H1 (cell line): ENCODE measurements around the gene CBARP. TPM values are rescaled to one million over a fixed set of nuclear protein-coding genes. Genes with fewer than 3 reads are reported as not detected.

Experiments
- CTCF ChIA-PET: fragments of 300-600 bp; sonication (Branson Sonifier 250); formaldehyde crosslinking; loops from one replicate; lab custom pipeline; 2021; ENCODE audit not compliant: partially characterized antibody; lab: Charles Lee
- POLR2A ChIA-PET: fragments of 300-600 bp; sonication (Branson Sonifier 250); formaldehyde crosslinking; loops from one replicate; lab custom pipeline; 2021; ENCODE audit warnings: inconsistent platforms; ENCODE audit not compliant: partially characterized antibody; lab: Charles Lee
- DNase-seq, 2 experiments: peaks; one replicate each; pipeline versions ENCODE4 v3.0.0 to v3.0.0-alpha.2; 2010 to 2022; ENCODE audit warnings: low spot score in 2 of 2, low read depth in 1 of 2, mixed read lengths in 1 of 2
- FAIRE-seq: peaks from 2 replicates; lab custom pipeline; 2011; peaks lifted over from hg19 to GRCh38; lab: Jason Lieb, UNC
- H2AFZ ChIP-seq: 2 replicates; pipeline ENCODE4 v1.8.1; 2012; ENCODE audit warnings: low read length, inconsistent platforms
- H2AK5ac ChIP-seq: 2 replicates; pipeline ENCODE4 v1.6.1; 2013; ENCODE audit warnings: low read depth, low read length
- H2BK120ac ChIP-seq: replicated peaks from 2 replicates; pipeline ENCODE3; 2013; ENCODE audit warnings: low read depth, low read length, inconsistent platforms
- H2BK12ac ChIP-seq: 2 replicates; pipeline ENCODE4 v1.6.1; 2013; ENCODE audit warnings: low read depth, low read length
- H2BK15ac ChIP-seq: 2 replicates; pipeline ENCODE4 v1.6.1; 2013; ENCODE audit warnings: low read length
- H2BK20ac ChIP-seq: 2 replicates; pipeline ENCODE4 v1.6.1; 2013; ENCODE audit warnings: low read length
- H2BK5ac ChIP-seq: 2 replicates; pipeline ENCODE4 v1.6.1; 2013; ENCODE audit warnings: low read depth, low read length
- H3K14ac ChIP-seq: 2 replicates; pipeline ENCODE4 v1.6.1; 2013; ENCODE audit warnings: inconsistent platforms; ENCODE audit not compliant: insufficient read length
- H3K18ac ChIP-seq: 2 replicates; pipeline ENCODE4 v1.6.1; 2013; ENCODE audit warnings: low read length; ENCODE audit errors: extremely low read depth
- H3K23ac ChIP-seq: 2 replicates; pipeline ENCODE4 v1.6.1; 2013; ENCODE audit warnings: inconsistent platforms; ENCODE audit not compliant: insufficient read length
- H3K23me2 ChIP-seq: 2 replicates; pipeline ENCODE4 v1.6.1; 2013; ENCODE audit warnings: low read depth, low read length
- H3K27ac ChIP-seq: 2 replicates; pipeline ENCODE4 v1.6.1; 2011; ENCODE audit warnings: low read depth, low read length, inconsistent platforms
- H3K27me3 ChIP-seq, 4 experiments: replicated peaks in 1 of 4; 1 replicate in 1 of 4; 2 replicates in 3 of 4; pipeline versions ENCODE4 v1.6.1 to v1.8.1; 2011 to 2013; ENCODE audit warnings: low read length in 3 of 4, mild to moderate bottlenecking in 3 of 4, inconsistent platforms in 2 of 4, mixed read lengths in 2 of 4, moderate library complexity in 1 of 4; ENCODE audit not compliant: control insufficient read depth in 3 of 4, insufficient read depth in 3 of 4; ENCODE audit errors: extremely low read depth in 1 of 4
- H3K36me3 ChIP-seq, 4 experiments: 2 replicates each; pipeline versions ENCODE4 v1.6.1 to v1.8.1; 2011 to 2013; ENCODE audit warnings: mild to moderate bottlenecking in 4 of 4, low read length in 3 of 4, moderate library complexity in 2 of 4, control low read depth in 1 of 4, inconsistent platforms in 1 of 4; ENCODE audit not compliant: insufficient read depth in 4 of 4, control insufficient read depth in 2 of 4
- H3K4ac ChIP-seq: replicated peaks from 2 replicates; pipeline ENCODE3; 2013; ENCODE audit warnings: low read length, low read depth, mixed read lengths, inconsistent platforms; ENCODE audit not compliant: insufficient read length
- H3K4me1 ChIP-seq, 4 experiments: replicated peaks in 1 of 4; 1 replicate in 1 of 4; 2 replicates in 3 of 4; pipeline versions ENCODE4 v1.6.1 to v1.8.1; 2011 to 2013; ENCODE audit warnings: low read length in 3 of 4, inconsistent platforms in 2 of 4, mixed read lengths in 1 of 4; ENCODE audit not compliant: insufficient read depth in 4 of 4, control insufficient read depth in 3 of 4
- H3K4me2 ChIP-seq, 2 experiments: 2 replicates each; pipeline versions ENCODE4 v1.6.1 to v1.8.1; 2011 to 2013; ENCODE audit warnings: low read depth in 2 of 2, low read length in 2 of 2, control low read depth in 1 of 2, inconsistent platforms in 1 of 2, mild to moderate bottlenecking in 1 of 2; ENCODE audit not compliant: insufficient read depth in 1 of 2
- H3K4me3 ChIP-seq, 4 experiments: fragments of 200-600, 300-600 bp in 1 of 4; sonication (generic), shearing (Covaris generic), sonication (Bioruptor Twin) in 1 of 4; 2 replicates each; pipeline versions ENCODE4 v1.5.1 to v1.8.1; 2011 to 2016; ENCODE audit warnings: low read length in 4 of 4, low read depth in 3 of 4, control low read depth in 2 of 4, inconsistent platforms in 2 of 4, mild to moderate bottlenecking in 2 of 4, mixed read lengths in 1 of 4, moderate library complexity in 1 of 4; ENCODE audit not compliant: insufficient read depth in 2 of 4; ENCODE audit errors: extremely low read depth in 1 of 4
- H3K56ac ChIP-seq: replicated peaks from 2 replicates; pipeline ENCODE3; 2013; ENCODE audit warnings: low read depth, mild to moderate bottlenecking, mixed read lengths, low read length, inconsistent platforms; ENCODE audit not compliant: insufficient read length
- H3K79me1 ChIP-seq: 2 replicates; pipeline ENCODE4 v1.6.1; 2013; ENCODE audit warnings: low read depth, low read length, control low read depth
- H3K79me2 ChIP-seq, 2 experiments: 2 replicates each; pipeline versions ENCODE4 v1.6.1 to v1.8.1; 2012 to 2013; ENCODE audit warnings: low read length in 2 of 2, mild to moderate bottlenecking in 2 of 2, inconsistent platforms in 1 of 2; ENCODE audit not compliant: insufficient read depth in 2 of 2, control insufficient read depth in 1 of 2
- H3K9ac ChIP-seq, 4 experiments: replicated peaks in 1 of 4; 1 replicate in 1 of 4; 2 replicates in 3 of 4; pipeline versions ENCODE4 v1.6.1 to v1.8.1; 2011 to 2013; ENCODE audit warnings: low read depth in 3 of 4, low read length in 3 of 4, control low read depth in 2 of 4, mild to moderate bottlenecking in 2 of 4, moderate library complexity in 2 of 4, inconsistent platforms in 1 of 4; ENCODE audit errors: extremely low read depth in 1 of 4
- H3K9me3 ChIP-seq, 2 experiments: 2 replicates each; pipeline versions ENCODE4 v1.6.1 to v1.8.1; 2012 to 2013; ENCODE audit warnings: mild to moderate bottlenecking in 2 of 2, moderate library complexity in 2 of 2, control low read depth in 1 of 2, inconsistent platforms in 1 of 2, low read depth in 1 of 2, low read length in 1 of 2, mixed read lengths in 1 of 2; ENCODE audit not compliant: insufficient read depth in 2 of 2
- H4K20me1 ChIP-seq, 2 experiments: replicated peaks in 1 of 2; 2 replicates each; pipeline versions ENCODE3 to v1.8.1; 2011 to 2013; ENCODE audit warnings: inconsistent platforms in 2 of 2, low read length in 2 of 2, mild to moderate bottlenecking in 1 of 2; ENCODE audit not compliant: insufficient read depth in 2 of 2, control insufficient read depth in 1 of 2
- H4K5ac ChIP-seq: 2 replicates; pipeline ENCODE4 v1.6.1; 2013; ENCODE audit warnings: low read length, low read depth, mixed read lengths, inconsistent platforms; ENCODE audit not compliant: insufficient read length
- H4K8ac ChIP-seq: 2 replicates; pipeline ENCODE4 v1.8.0; 2013; ENCODE audit warnings: mild to moderate bottlenecking, moderate library complexity, low read length, inconsistent platforms; ENCODE audit not compliant: insufficient read depth; ENCODE audit errors: extremely low read depth
- H4K91ac ChIP-seq: replicated peaks from 2 replicates; pipeline ENCODE3; 2013; ENCODE audit warnings: low read length, mixed read lengths, inconsistent platforms; ENCODE audit not compliant: insufficient read length
- ASH2L ChIP-seq: fragments of 200-600, 300-600 bp; sonication (generic); IDR thresholded peaks from one replicate; pipeline ENCODE4 v1.7.1; 2017; ENCODE audit warnings: low read length
- CBX5 ChIP-seq: fragments of 300-800, 300-1000 bp; sonication (generic); IDR thresholded peaks from 2 replicates; pipeline ENCODE4 v1.7.1; 2016; ENCODE audit warnings: antibody characterized with exemption, low read length, low read depth
- CEBPB ChIP-seq: IDR thresholded peaks from 2 replicates; pipeline ENCODE4 v1.6.1; 2012; ENCODE audit warnings: low read depth, low read length
- CHD1 ChIP-seq: IDR thresholded peaks from 2 replicates; pipeline ENCODE4 v1.6.1; 2012; ENCODE audit warnings: low read depth, low read length, improper control_type of control experiment
- HDAC6 ChIP-seq: IDR thresholded peaks from one replicate; pipeline ENCODE4 v1.7.1; 2012; ENCODE audit warnings: low read depth, mild to moderate bottlenecking, inconsistent platforms, low read length, moderate library complexity
- JUN ChIP-seq: IDR thresholded peaks from 2 replicates; pipeline ENCODE4 v1.6.1; 2011; ENCODE audit warnings: low read depth, mild to moderate bottlenecking, improper control_type of control experiment, low read length
- NRF1 ChIP-seq: IDR thresholded peaks from 2 replicates; pipeline ENCODE4 v1.6.1; 2011; ENCODE audit warnings: mild to moderate bottlenecking, low read depth, low read length, improper control_type of control experiment
- POLR2A ChIP-seq, 2 experiments: IDR thresholded peaks; 1 replicate in 1 of 2; 2 replicates in 1 of 2; pipeline ENCODE4 v1.6.1; 2011; ENCODE audit warnings: low read depth in 2 of 2, low read length in 2 of 2, mild to moderate bottlenecking in 2 of 2; ENCODE audit errors: control extremely low read depth in 1 of 2
- POLR2AphosphoS5 ChIP-seq: IDR thresholded peaks from 2 replicates; pipeline ENCODE4 v1.6.1; 2011; ENCODE audit warnings: low read depth, low read length
- RBBP5 ChIP-seq: IDR thresholded peaks from 2 replicates; pipeline ENCODE4 v1.7.1; 2012; ENCODE audit warnings: low read depth, mild to moderate bottlenecking, inconsistent platforms, low read length, moderate library complexity, borderline replicate concordance
- SIX5 ChIP-seq: IDR thresholded peaks from 2 replicates; pipeline ENCODE4 v1.6.1; 2011; ENCODE audit warnings: mild to moderate bottlenecking, low read depth, low read length
- SP2 ChIP-seq: IDR thresholded peaks from 2 replicates; pipeline ENCODE4 v1.6.1; 2012; ENCODE audit warnings: mild to moderate bottlenecking, low read length, inconsistent platforms
- SP4 ChIP-seq: IDR thresholded peaks from 2 replicates; pipeline ENCODE4 v1.6.1; 2012; ENCODE audit warnings: low read length, inconsistent platforms
- TAF7 ChIP-seq: optimal IDR thresholded peaks from 2 replicates; pipeline ENCODE3; 2011; ENCODE audit warnings: low read depth, mild to moderate bottlenecking, inconsistent platforms, low read length, moderate library complexity, borderline replicate concordance
- TBP ChIP-seq: IDR thresholded peaks from 2 replicates; pipeline ENCODE4 v1.6.1; 2011; ENCODE audit warnings: low read depth, low read length, improper control_type of control experiment
- WGBS, 2 experiments: shearing (Covaris generic) in 1 of 2; methylation state at CpG; one replicate each; pipeline versions ENCODE4 v1.1.6 to v1.1.7; 2013 to 2015; ENCODE audit warnings: low lambda C conversion rate in 2 of 2, mixed read lengths in 2 of 2, inconsistent platforms in 1 of 2, low coverage in 1 of 2, missing lambda C conversion rate in 1 of 2; ENCODE audit not compliant: insufficient replicate concordance in 2 of 2, insufficient coverage in 1 of 2, insufficient read length in 1 of 2; ENCODE audit errors: extremely low coverage in 1 of 2, missing lambda C conversion rate in 1 of 2; 5-methylcytosine and 5-hydroxymethylcytosine counted together
- polyA plus RNA-seq, 7 experiments: library from polyadenylated mRNA; depleted of rRNA in 3 of 7; stranded (reverse) in 5 of 7; unstranded in 2 of 7; fragments of >200 nt in 5 of 7; fragments of 200-250 nt in 2 of 7; gene quantifications; 1 replicate in 5 of 7; 2 replicates in 1 of 7; 4 replicates in 1 of 7; pipeline versions ENCODE4 v1.2.1 to v1.2.3, GENCODE V29; 2011 to 2013; ENCODE audit warnings: missing spikeins in 2 of 7, mixed read lengths in 2 of 7
- total RNA-seq: library from RNA; stranded (reverse); fragmentation: NEBNext Ultra II Directional; extraction: Animal tissue kit (Norgen Biotek cat#: 25700); gene quantifications from 2 replicates; pipeline ENCODE4 v1.2.1, GENCODE V29; 2021

CBARP gene
- total and polyA plus RNA-seq, 2 of the 8 experiments (the other 6 are each of a cell fraction or from before 2014, with no cell fraction given): 4.9 to 14.7 TPM

- Histone ChIP-seq H2BK5ac (no peak overlapping the region), H3K56ac (no peak overlapping the region), H3K4me1 (no peaks in the 10 kb centered on the region; a peak in 1 of 7 replicates), H2BK120ac (no peak overlapping the region), H2BK15ac (no peak overlapping the region), H3K36me3 (peaks cover 0 to 67% (median 2%) of the 10 kb centered on the region in 4 experiments; a peak in 4 of 8 replicates), H4K5ac (no peak overlapping the region), H3K9ac (no peak overlapping the region), H2AFZ (no peak overlapping the region), H2BK20ac (no peak overlapping the region), H4K91ac (no peak overlapping the region), H2AK5ac (no peak overlapping the region), H2BK12ac (no peak overlapping the region), H3K9me3 (no peaks in the 10 kb centered on the region), H3K4me3 (no peak overlapping the region), H3K27ac (no peak overlapping the region), H4K20me1 (peaks cover 13 to 22% of the 10 kb centered on the region in 2 experiments), H3K23me2 (no peaks in the 10 kb centered on the region), H3K79me1 (no peaks in the 10 kb centered on the region; the same call in 1 of the 2 replicates), H4K8ac (peak overlapping the region; percentile 35), H3K23ac (no peak overlapping the region), H3K4me2 (no peak overlapping the region), H3K79me2 (no peaks in the 10 kb centered on the region), H3K18ac (no peak overlapping the region), H3K4ac (no peak overlapping the region), H3K27me3 (no peaks in the 10 kb centered on the region), H3K14ac (no peak overlapping the region)
- FAIRE-seq: no peak
- 90% methylated on average over 12 of the region's 16 CpGs; no CpG with 5 or more reads in 1 of the 2 experiments for WGBS, 2 experiments
- DNase-seq: no peak
- CTCF ChIA-PET: interaction anchor here (0.7 to 9.0 kb wide), 16 partner anchors 8 to 153 kb away, joined by 3 to 56 read pairs (median 8); partner anchors contain the start of genes ATP5F1D and CBARP
- POLR2A ChIA-PET: interaction anchor here (0.6 to 2.1 kb wide), 6 partner anchors 10 to 198 kb away, joined by 3 to 9 read pairs (median 3); partner anchors contain the start of genes CBARP and CNN2
- TF ChIP-seq CEBPB (no peak), SP4 (no peak), CHD1 (no peak), NRF1 (no peak), SP2 (no peak), RBBP5 (no peak), HDAC6 (no peak), SIX5 (no peak), POLR2AphosphoS5 (no peak), ASH2L (no peak), JUN (no peak), POLR2A (IDR thresholded peaks at IDR 0.05; ENCODE audit: control extremely low read depth in 1 of 2, low read depth in 2 of 2, low read length in 2 of 2) (no peak), TAF7 (no peak), TBP (no peak), CBX5 (no peak)
These were observed 13.6 kb downstream of the CBARP start for GRCh38 chr19:1224047-1224825.
